Erythroblast (primary cell): ENCODE measurements around the gene NXT1.

Experiments used
- GATA1 ChIP-seq: IDR thresholded peaks from 2 replicates; pipeline ENCODE4 v1.6.1; 2011; ENCODE audit warnings: low read depth, mild to moderate bottlenecking, control low read depth, low read length, moderate library complexity
- POLR2A ChIP-seq: IDR thresholded peaks from 2 replicates; pipeline ENCODE4 v1.6.1; 2011; ENCODE audit warnings: mild to moderate bottlenecking, low read length

DNA sequence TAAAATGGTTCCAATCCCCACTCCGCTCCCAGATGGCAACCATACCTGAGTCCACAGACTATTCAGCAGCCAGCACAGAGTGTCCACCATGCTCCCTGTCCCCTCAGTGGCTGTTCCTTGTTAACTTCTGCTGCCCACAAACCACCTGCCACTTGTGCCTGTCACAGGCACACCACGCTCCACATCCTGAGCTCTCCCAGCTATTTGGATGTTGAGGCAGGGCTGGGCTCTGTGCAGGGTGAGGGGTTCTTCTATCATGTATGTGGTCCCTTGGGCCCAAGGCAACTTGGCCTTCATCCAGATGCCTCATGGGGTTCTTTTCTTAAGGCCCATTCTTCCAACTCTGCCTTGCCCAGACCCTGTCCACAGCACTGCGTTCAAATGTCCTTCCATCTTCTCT lies 34.0 kb upstream of the NXT1 start:
- no peak for TF ChIP-seq POLR2A
- TF ChIP-seq GATA1 = no peak
